Measurements from ENCODE around the gene STK24. TPM values are rescaled to one million over a fixed set of nuclear protein-coding genes. Genes with fewer than 3 reads are reported as not detected.
A peak's percentile ranks its signal among the peaks of the same experiment; 100 is the strongest.

Gene STK24
- total and polyA plus RNA-seq, 10 of the 15 experiments (the other 5 are each of a cell fraction or from before 2014, with no cell fraction given), result 7.5 to 115 (median 52.9) TPM

GRCh38 chr13:98508280-98508679, 68.6 kb downstream of the STK24 start:
- TF ChIP-seq RUNX3 (IDR thresholded peaks at IDR 0.05; ENCODE audit: low read length), result peak; percentile 16; the same call in 1 of the 2 replicates
- no peak for TF ChIP-seq JUNB (IDR thresholded peaks at IDR 0.05)
- DNase-seq (ENCODE audit: low read depth, low spot score) (no peak), FAIRE-seq (no peak), ATAC-seq (no peak)
- Histone ChIP-seq H3K9ac (ENCODE audit: control insufficient read depth, insufficient read depth, low read length) (peak overlapping the region; percentile 41; the same call in 1 of the 2 replicates), H3K79me2 (ENCODE audit: control insufficient read depth, insufficient read depth, low read length) (peaks cover 87% of the 10 kb centered on the region), H3K4me2 (ENCODE audit: control insufficient read depth, insufficient read depth) (peak overlapping the region; percentile 36), H2AFZ (ENCODE audit: control insufficient read depth, low read depth, low read length) (no peak overlapping the region), H3K4me1 (ENCODE audit: control insufficient read depth, insufficient read depth, low read length) (peaks cover 82% of the 10 kb centered on the region), H3K27ac (ENCODE audit: control insufficient read depth, insufficient read depth) (peak overlapping the region; percentile 72), H3K4me3 (peak overlapping the region; percentile 49; the same call in 1 of the 2 replicates), H4K20me1 (ENCODE audit: control insufficient read depth, insufficient read depth) (peaks cover 7% of the 10 kb centered on the region; the same call in 1 of the 2 replicates), H3K27me3 (replicated peaks in 1 of 2; ENCODE audit: control insufficient read depth in 2 of 2, insufficient read depth in 2 of 2, low read length in 1 of 2) (no peaks in the 10 kb centered on the region), H3K9me3 (replicated peaks; ENCODE audit: control insufficient read depth, insufficient read depth, low read length) (no peaks in the 10 kb centered on the region), H3K36me3 (ENCODE audit: control insufficient read depth in 2 of 2, insufficient read depth in 2 of 2, low read length in 1 of 2) (peaks cover 2 to 5% of the 10 kb centered on the region in 2 experiments; a peak in 1 of 4 replicates)
- BruUV-seq (replicated peaks), result no TSS peak
- in situ Hi-C loops (cut with MboI), result no loop called here
- WGBS (ENCODE audit: insufficient coverage, insufficient replicate concordance, low lambda C conversion rate, missing lambda C conversion rate), result 92% methylated on average over 2 of the region's 2 CpGs
- RAD21 ChIA-PET (ENCODE audit: unreplicated experiment), result interaction anchor here (0.7 to 4.8 kb wide), 13 partner anchors 8 to 109 kb away, joined by 3 to 35 read pairs (median 4); no protein-coding TSS in a partner anchor
- SMC1A ChIA-PET (ENCODE audit: uncharacterized antibody, unreplicated experiment), result interaction anchor here (0.7 to 6.3 kb wide), 19 partner anchors 8 to 145 kb away, joined by 3 to 39 read pairs (median 7); no protein-coding TSS in a partner anchor
- CTCF ChIA-PET, result interaction anchor here (0.9 to 4.2 kb wide), 14 partner anchors 8 to 145 kb away, joined by 3 to 13 read pairs (median 4); no protein-coding TSS in a partner anchor
- intact Hi-C loops (cut with micrococcal nuclease; ENCODE audit: unreplicated experiment), result no loop called here
- POLR2A ChIA-PET, result interaction anchor here (1.0 to 2.5 kb wide), 5 partner anchors 9 to 67 kb away, joined by 5 to 8 read pairs (median 7); no protein-coding TSS in a partner anchor

DNA sequence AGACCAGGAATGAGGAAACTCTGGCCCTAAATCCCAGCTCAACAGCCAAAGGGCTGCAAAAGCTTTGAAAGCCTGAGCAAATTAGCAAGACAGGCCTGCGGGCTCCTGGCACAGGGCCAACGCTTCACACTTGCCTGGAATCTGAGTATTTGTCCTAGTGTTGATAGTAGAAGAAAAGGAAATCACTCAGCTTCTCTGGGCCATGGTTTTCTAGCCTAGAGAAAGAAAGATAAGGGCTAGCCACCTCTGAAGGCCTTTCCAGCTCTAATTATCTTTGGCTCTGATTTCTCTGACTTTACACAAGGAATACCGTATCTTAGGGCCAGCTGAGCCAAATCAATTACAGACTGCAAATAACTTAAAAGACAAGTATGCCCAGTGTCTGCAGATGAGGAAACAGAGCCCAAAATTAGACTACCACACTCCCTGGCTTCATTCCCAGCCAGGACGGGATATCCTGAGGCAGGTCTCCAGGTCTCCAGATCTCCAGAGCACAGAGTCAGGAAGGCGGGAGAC, 69.6 kb downstream of the STK24 start:
- H3K4me3 ChIP-seq, result no peak overlapping the region
- DNase-seq (ENCODE audit: low read depth, low spot score), result no peak
- intact Hi-C loops (cut with micrococcal nuclease; ENCODE audit: unreplicated experiment) (no loop called here), in situ Hi-C loops (cut with MboI) (no loop called here)
- no peak for ATAC-seq
- H3K4me1 ChIP-seq (ENCODE audit: control insufficient read depth, insufficient read depth, low read length), result peaks cover 78% of the 10 kb centered on the region
- SMC1A ChIA-PET (ENCODE audit: uncharacterized antibody, unreplicated experiment), result interaction anchor here (0.6 to 6.3 kb wide), 15 partner anchors 8 to 146 kb away, joined by 3 to 39 read pairs (median 8); no protein-coding TSS in a partner anchor
- peaks cover 7% of the 10 kb centered on the region; the same call in 1 of the 2 replicates for H4K20me1 ChIP-seq (ENCODE audit: control insufficient read depth, insufficient read depth)
- no TSS peak for BruUV-seq (replicated peaks)
- RAD21 ChIA-PET (ENCODE audit: unreplicated experiment), result interaction anchor here (0.9 to 4.8 kb wide), 4 partner anchors 8 to 64 kb away, joined by 4 to 35 read pairs (median 5); no protein-coding TSS in a partner anchor
- CTCF ChIA-PET, result interaction anchor here (0.6 to 4.2 kb wide), 10 partner anchors 12 to 332 kb away, joined by 3 to 13 read pairs (median 4); no protein-coding TSS in a partner anchor
- H3K27me3 ChIP-seq (replicated peaks in 1 of 2; ENCODE audit: control insufficient read depth in 2 of 2, insufficient read depth in 2 of 2, low read length in 1 of 2), result no peaks in the 10 kb centered on the region
- 0 out of 2 replicates have a peak overlapping the region, but pooled peaks have one; percentile 2 for H3K27ac ChIP-seq (ENCODE audit: control insufficient read depth, insufficient read depth)
- H3K4me2 ChIP-seq (ENCODE audit: control insufficient read depth, insufficient read depth), result no peak overlapping the region
- FAIRE-seq, result no peak
- H3K9ac ChIP-seq (ENCODE audit: control insufficient read depth, insufficient read depth, low read length), result no peak overlapping the region
- 97% methylated on average over 5 of the region's 5 CpGs for WGBS (ENCODE audit: insufficient coverage, insufficient replicate concordance, low lambda C conversion rate, missing lambda C conversion rate)
- H2AFZ ChIP-seq (ENCODE audit: control insufficient read depth, low read depth, low read length), result no peak overlapping the region
- no peaks in the 10 kb centered on the region for H3K9me3 ChIP-seq (replicated peaks; ENCODE audit: control insufficient read depth, insufficient read depth, low read length)
- peaks cover 2% of the 10 kb centered on the region in 2 experiments; a peak in 1 of 4 replicates for H3K36me3 ChIP-seq (ENCODE audit: control insufficient read depth in 2 of 2, insufficient read depth in 2 of 2, low read length in 1 of 2)
- POLR2A ChIA-PET, result interaction anchor here (1.0 to 2.3 kb wide), 5 partner anchors 8 to 64 kb away, joined by 3 to 8 read pairs (median 3); no protein-coding TSS in a partner anchor
- H3K79me2 ChIP-seq (ENCODE audit: control insufficient read depth, insufficient read depth, low read length), result peaks cover 88% of the 10 kb centered on the region
- TF ChIP-seq ZBTB33 (IDR thresholded peaks at IDR 0.05) (no peak), CTCF (IDR thresholded peaks at IDR 0.05 in 2 of 3, conservative IDR thresholded peaks at IDR 0.05 in 1 of 3; ENCODE audit: control insufficient read depth in 2 of 3, extremely low read depth in 1 of 3, insufficient read depth in 1 of 3, low read depth in 3 of 3, low read length in 3 of 3) (no peak), HSF1 (IDR thresholded peaks at IDR 0.05; ENCODE audit: low read depth, low read length) (no peak), HCFC1 (IDR thresholded peaks at IDR 0.05; ENCODE audit: low read length) (no peak), DPF2 (IDR thresholded peaks at IDR 0.05) (no peak), GABPA (IDR thresholded peaks at IDR 0.05; ENCODE audit: low read depth) (no peak), NR2C2 (IDR thresholded peaks at IDR 0.05; ENCODE audit: borderline replicate concordance, control insufficient read depth, insufficient read length, low read depth) (no peak), SIX5 (IDR thresholded peaks at IDR 0.05; ENCODE audit: low read depth, low read length, severe bottlenecking) (no peak)
